PC-9 (cell line): ENCODE data around the gene ALKAL2. TPM values are rescaled to one million over a fixed set of nuclear protein-coding genes. Genes with fewer than 3 reads are reported as not detected.

Source experiments
- BruUV-seq: library from RNA; stranded (reverse); fragments of 400-500 nt; replicated peaks from 2 replicates; lab custom pipeline; 2021; lab: Mats Ljungman, UMichigan
- CTCF ChIA-PET: fragments of 300-600 bp; sonication (Branson Sonifier 250); formaldehyde crosslinking; loops from one replicate; lab custom pipeline; 2022; ENCODE audit warnings: antibody characterized with exemption; lab: Charles Lee
- POLR2A ChIA-PET: fragments of 300-600 bp; sonication (Branson Sonifier 250); formaldehyde crosslinking; loops from one replicate; lab custom pipeline; 2022; ENCODE audit warnings: antibody characterized with exemption; ENCODE audit not compliant: unreplicated experiment; lab: Charles Lee
- DNase-seq, 2 experiments: peaks; one replicate each; pipeline versions ENCODE4 v3.0.0 to v3.0.0-alpha.2; 2015 to 2022; ENCODE audit warnings: mixed read lengths in 1 of 2
- H2AFZ ChIP-seq: fragments of 200-600 bp; sonication (generic); 2 replicates; pipeline ENCODE4 v1.8.1; 2017; ENCODE audit warnings: antibody characterized with exemption
- H3F3A ChIP-seq: fragments of 200-600 bp; sonication (generic); 2 replicates; pipeline ENCODE4 v1.8.1; 2017; ENCODE audit warnings: antibody characterized with exemption, mild to moderate bottlenecking, low read depth; ENCODE audit not compliant: insufficient read depth
- H3K27ac ChIP-seq: fragments of 200-600 bp; sonication (generic); 2 replicates; pipeline ENCODE4 v1.6.1; 2016; ENCODE audit warnings: mixed run types
- H3K27me3 ChIP-seq: fragments of 200-600 bp; sonication (generic); 2 replicates; pipeline ENCODE4 v1.6.1; 2016; ENCODE audit warnings: low read depth, mixed run types; ENCODE audit not compliant: insufficient read depth
- H3K36me3 ChIP-seq: fragments of 200-600 bp; sonication (generic); 2 replicates; pipeline ENCODE4 v1.6.1; 2016; ENCODE audit warnings: low read depth, mixed run types
- H3K4me1 ChIP-seq: fragments of 200-600 bp; sonication (generic); replicated peaks from 2 replicates; pipeline ENCODE4 v1.6.1; 2016; ENCODE audit warnings: mixed run types; ENCODE audit not compliant: insufficient read depth
- H3K4me2 ChIP-seq: fragments of 200-600 bp; sonication (generic); 2 replicates; pipeline ENCODE4 v1.6.1; 2017; ENCODE audit warnings: mixed run types
- H3K4me3 ChIP-seq: fragments of 200-600 bp; sonication (generic); 2 replicates; pipeline ENCODE4 v1.6.1; 2016; ENCODE audit warnings: mixed run types
- H3K79me2 ChIP-seq: fragments of 200-600 bp; sonication (generic); 2 replicates; pipeline ENCODE4 v1.6.1; 2017; ENCODE audit warnings: low read depth, mixed run types
- H3K9me2 ChIP-seq: fragments of 200-600 bp; sonication (generic); 2 replicates; pipeline ENCODE4 v1.8.1; 2017; ENCODE audit warnings: mild to moderate bottlenecking; ENCODE audit not compliant: insufficient read depth
- H3K9me3 ChIP-seq: fragments of 200-600 bp; sonication (generic); 2 replicates; pipeline ENCODE4 v1.8.1; 2016; ENCODE audit warnings: low read depth; ENCODE audit not compliant: insufficient read depth
- H4K20me1 ChIP-seq: fragments of 200-600 bp; sonication (generic); 2 replicates; pipeline ENCODE4 v1.8.1; 2017; ENCODE audit not compliant: insufficient read depth
- EZH2 ChIP-seq: fragments of 200-600 bp; sonication (generic); IDR thresholded peaks from 2 replicates; pipeline ENCODE4 v1.8.0; 2017; ENCODE audit warnings: antibody characterized with exemption, low read depth
- intact Hi-C: fragments of 100-400 bp; cut with micrococcal nuclease; formaldehyde crosslinking; loops from one replicate; pipeline ENCODE4 v1.10.0; 2022; ENCODE audit not compliant: unreplicated experiment
- total RNA-seq: library from RNA; stranded (reverse); gene quantifications from 2 replicates; pipeline ENCODE4 v1.2.3, GENCODE V29; 2021
- TF ChIP-seq, protein P1 (sequence below): fragments of 200-600 bp; sonication (generic); conservative IDR thresholded peaks from 2 replicates; pipeline ENCODE4 v1.6.1; 2017; ENCODE audit warnings: mixed run types, antibody characterized with exemption, mild to moderate bottlenecking, moderate library complexity

The ALKAL2 gene
- total RNA-seq, 1 experiment from 2014 or later: not detected

GRCh38 chr2:286774-287392, 1.0 kb downstream of the ALKAL2 start:
- no peaks in the 10 kb centered on the region for H3K79me2 ChIP-seq
- DNase-seq: no peak
- intact Hi-C loops: no loop called here
- H2AFZ ChIP-seq: no peak overlapping the region
- no peaks in the 10 kb centered on the region for H4K20me1 ChIP-seq
- no peaks in the 10 kb centered on the region for H3K27me3 ChIP-seq
- POLR2A ChIA-PET: no interaction called here
- TF ChIP-seq, protein P1, sequence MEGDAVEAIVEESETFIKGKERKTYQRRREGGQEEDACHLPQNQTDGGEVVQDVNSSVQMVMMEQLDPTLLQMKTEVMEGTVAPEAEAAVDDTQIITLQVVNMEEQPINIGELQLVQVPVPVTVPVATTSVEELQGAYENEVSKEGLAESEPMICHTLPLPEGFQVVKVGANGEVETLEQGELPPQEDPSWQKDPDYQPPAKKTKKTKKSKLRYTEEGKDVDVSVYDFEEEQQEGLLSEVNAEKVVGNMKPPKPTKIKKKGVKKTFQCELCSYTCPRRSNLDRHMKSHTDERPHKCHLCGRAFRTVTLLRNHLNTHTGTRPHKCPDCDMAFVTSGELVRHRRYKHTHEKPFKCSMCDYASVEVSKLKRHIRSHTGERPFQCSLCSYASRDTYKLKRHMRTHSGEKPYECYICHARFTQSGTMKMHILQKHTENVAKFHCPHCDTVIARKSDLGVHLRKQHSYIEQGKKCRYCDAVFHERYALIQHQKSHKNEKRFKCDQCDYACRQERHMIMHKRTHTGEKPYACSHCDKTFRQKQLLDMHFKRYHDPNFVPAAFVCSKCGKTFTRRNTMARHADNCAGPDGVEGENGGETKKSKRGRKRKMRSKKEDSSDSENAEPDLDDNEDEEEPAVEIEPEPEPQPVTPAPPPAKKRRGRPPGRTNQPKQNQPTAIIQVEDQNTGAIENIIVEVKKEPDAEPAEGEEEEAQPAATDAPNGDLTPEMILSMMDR: no peak
- TF ChIP-seq EZH2: no peak
- H3F3A ChIP-seq: peaks cover 20% of the 10 kb centered on the region; the same call in 1 of the 2 replicates
- no peaks in the 10 kb centered on the region for H3K9me3 ChIP-seq
- no peak overlapping the region for H3K4me2 ChIP-seq
- CTCF ChIA-PET: no interaction called here
- H3K9me2 ChIP-seq: no peaks in the 10 kb centered on the region
- no TSS peak for BruUV-seq
- H3K4me3 ChIP-seq: no peak overlapping the region
- H3K27ac ChIP-seq: no peak overlapping the region
- 0 out of 2 replicates have a peak, but pooled peaks cover 8% of the 10 kb centered on the region for H3K36me3 ChIP-seq
- H3K4me1 ChIP-seq: no peaks in the 10 kb centered on the region

DNA sequence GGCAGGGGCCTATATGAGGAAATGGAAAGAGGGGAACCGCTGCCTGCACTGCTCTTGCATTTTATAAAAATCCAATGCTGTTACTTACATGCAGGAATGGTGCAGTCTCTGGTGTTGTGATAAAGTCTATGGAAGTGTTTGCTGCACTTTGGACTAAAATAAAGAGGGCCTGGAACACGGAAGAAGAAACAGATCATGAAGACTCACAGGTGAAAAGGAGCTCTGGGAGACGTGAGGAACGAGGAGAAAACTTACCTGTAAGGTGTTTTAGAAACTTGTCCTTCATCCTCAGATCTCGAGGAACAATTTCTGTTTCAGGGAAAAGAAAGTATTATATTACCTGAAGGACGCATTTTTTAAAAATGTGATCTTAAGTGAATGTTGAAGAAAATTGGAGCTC, 1.9 kb downstream of the ALKAL2 start:
- H3K27ac ChIP-seq: no peak overlapping the region
- ChIA-PET CTCF (interaction anchor here (0.6 kb wide), 1 partner anchor 417 kb away, joined by 5 read pairs; no protein-coding TSS in a partner anchor), POLR2A (interaction anchor here (0.6 kb wide), 1 partner anchor 22 kb away, joined by 3 read pairs; no protein-coding TSS in a partner anchor)
- DNase-seq: no peak
- no peaks in the 10 kb centered on the region for H3K9me3 ChIP-seq
- TF ChIP-seq, protein P1: no peak
- peaks cover 20% of the 10 kb centered on the region; the same call in 1 of the 2 replicates for H3F3A ChIP-seq
- no peak overlapping the region for H3K4me2 ChIP-seq
- no peaks in the 10 kb centered on the region for H3K27me3 ChIP-seq
- no peak overlapping the region for H3K4me3 ChIP-seq
- no peaks in the 10 kb centered on the region for H3K79me2 ChIP-seq
- H3K4me1 ChIP-seq: no peaks in the 10 kb centered on the region
- BruUV-seq: no TSS peak
- no peaks in the 10 kb centered on the region for H4K20me1 ChIP-seq
- intact Hi-C loops: no loop called here
- no peaks in the 10 kb centered on the region for H3K9me2 ChIP-seq
- no peak overlapping the region for H2AFZ ChIP-seq
- H3K36me3 ChIP-seq: 0 out of 2 replicates have a peak, but pooled peaks cover 8% of the 10 kb centered on the region

DNA sequence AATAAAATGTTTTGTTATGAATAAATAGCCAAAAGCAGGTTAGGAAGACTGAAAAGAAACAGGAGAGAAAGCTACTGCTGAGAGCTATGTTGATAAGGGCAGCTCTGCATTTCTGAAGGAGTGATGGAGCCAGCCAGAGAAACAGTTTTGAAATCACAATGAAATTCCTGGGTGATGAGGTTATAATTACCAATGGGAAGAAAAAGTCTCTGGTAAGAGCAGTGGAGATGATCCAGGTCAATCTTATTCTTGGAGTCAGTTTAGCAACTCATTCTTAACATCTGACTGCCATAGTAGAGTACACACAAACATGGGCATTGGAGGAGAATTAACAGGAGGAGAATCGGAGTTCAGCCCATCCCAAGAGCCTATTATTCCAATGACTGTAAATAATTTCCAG, 2.4 kb downstream of the ALKAL2 start:
- ChIA-PET CTCF (no interaction called here), POLR2A (no interaction called here)
- Histone ChIP-seq H3K36me3 (0 out of 2 replicates have a peak, but pooled peaks cover 8% of the 10 kb centered on the region), H3K27me3 (no peaks in the 10 kb centered on the region), H3K4me2 (no peak overlapping the region), H2AFZ (no peak overlapping the region), H3F3A (peaks cover 20% of the 10 kb centered on the region; the same call in 1 of the 2 replicates), H3K4me1 (no peaks in the 10 kb centered on the region), H3K9me3 (no peaks in the 10 kb centered on the region), H3K27ac (no peak overlapping the region), H4K20me1 (no peaks in the 10 kb centered on the region; the same call in 1 of the 2 replicates), H3K79me2 (no peaks in the 10 kb centered on the region), H3K4me3 (no peak overlapping the region), H3K9me2 (no peaks in the 10 kb centered on the region)
- no peak for DNase-seq
- intact Hi-C loops: no loop called here
- TF ChIP-seq EZH2: no peak
- TF ChIP-seq, protein P1: no peak
- BruUV-seq: TSS peak; percentile 11
